SK-N-SH (cell line): ENCODE measurements around the gene LSMEM2. TPM values are rescaled to one million over a fixed set of nuclear protein-coding genes. Genes with fewer than 3 reads are reported as not detected.
"Not testable (repeated sequence)": the region's sequence is repeated elsewhere in the genome, so short reads cannot be mapped to it uniquely, and the experiment has no call there.

ENCODE experiments used
- CTCF ChIA-PET: fragments of 300-600, 350-600 bp; formaldehyde crosslinking; extraction: SDS; loops from one replicate; lab custom pipeline; 2021; lab: Yijun Ruan, JAX
- POLR2A ChIA-PET: fragments of 350-600 bp; sonication (Branson Sonifier 250); formaldehyde crosslinking; extraction: SDS; loops from one replicate; lab custom pipeline; 2020; ENCODE audit warnings: antibody characterized with exemption, inconsistent platforms; lab: Yijun Ruan, JAX
- DNase-seq: peaks from one replicate; pipeline ENCODE4 v3.0.0; 2012
- H2AFZ ChIP-seq: fragments of 200-600 bp; sonication (generic); 2 replicates; pipeline ENCODE4 v1.8.1; 2016; ENCODE audit warnings: antibody characterized with exemption, mild to moderate bottlenecking, low read depth
- H3F3A ChIP-seq: fragments of 200-600 bp; sonication (generic); replicated peaks from 2 replicates; pipeline ENCODE3; 2016; ENCODE audit warnings: antibody characterized with exemption, mild to moderate bottlenecking; ENCODE audit not compliant: insufficient read depth
- H3K27ac ChIP-seq, 2 experiments: fragments of 200-500 bp in 1 of 2; fragments of 200-600 bp in 1 of 2; sonication (Bioruptor generic) in 1 of 2; sonication (generic), shearing (Covaris generic) in 1 of 2; 2 replicates each; pipeline versions ENCODE4 v1.5.1 to v1.6.1; 2014 to 2016; ENCODE audit warnings: low read depth in 2 of 2, inconsistent platforms in 1 of 2, low read length in 1 of 2, mild to moderate bottlenecking in 1 of 2, mixed read lengths in 1 of 2
- H3K27me3 ChIP-seq: fragments of 200-600 bp; sonication (generic), shearing (Covaris generic); 2 replicates; pipeline ENCODE4 v1.6.1; 2016; ENCODE audit warnings: mixed run types; ENCODE audit not compliant: insufficient read depth
- H3K36me3 ChIP-seq, 2 experiments: fragments of 200-500 bp in 1 of 2; fragments of 200-600 bp in 1 of 2; sonication (Bioruptor generic) in 1 of 2; sonication (generic) in 1 of 2; replicated peaks in 1 of 2; 2 replicates each; pipeline versions ENCODE3 to v1.5.1; 2014 to 2016; ENCODE audit warnings: low read length in 1 of 2, mild to moderate bottlenecking in 1 of 2; ENCODE audit not compliant: insufficient read depth in 2 of 2, control insufficient read depth in 1 of 2
- H3K4me1 ChIP-seq, 2 experiments: fragments of 200-500 bp in 1 of 2; fragments of 200-600 bp in 1 of 2; sonication (Bioruptor generic) in 1 of 2; sonication (generic), shearing (Covaris generic) in 1 of 2; 2 replicates each; pipeline versions ENCODE4 v1.5.1 to v1.6.1; 2014 to 2016; ENCODE audit warnings: low read depth in 1 of 2, low read length in 1 of 2, mixed run types in 1 of 2; ENCODE audit not compliant: insufficient read depth in 2 of 2, control insufficient read depth in 1 of 2
- H3K4me2 ChIP-seq: fragments of 200-600 bp; sonication (generic), shearing (Covaris generic); 2 replicates; pipeline ENCODE4 v1.6.1; 2017; ENCODE audit warnings: mixed run types
- H3K4me3 ChIP-seq, 2 experiments: fragments of 200-500 bp in 1 of 2; fragments of 200-600 bp in 1 of 2; sonication (Bioruptor generic) in 1 of 2; sonication (generic), shearing (Covaris generic) in 1 of 2; 2 replicates each; pipeline versions ENCODE4 v1.5.1 to v1.8.1; 2014 to 2016; ENCODE audit warnings: low read depth in 2 of 2, inconsistent platforms in 1 of 2, low read length in 1 of 2, mild to moderate bottlenecking in 1 of 2, mixed read lengths in 1 of 2, moderate library complexity in 1 of 2
- H3K79me2 ChIP-seq: fragments of 200-600 bp; sonication (generic); 2 replicates; pipeline ENCODE4 v1.8.1; 2017; ENCODE audit warnings: mild to moderate bottlenecking; ENCODE audit not compliant: insufficient read depth
- H3K9ac ChIP-seq: fragments of 200-600 bp; sonication (generic); 2 replicates; pipeline ENCODE4 v1.6.1; 2017; ENCODE audit warnings: mixed run types
- H3K9me2 ChIP-seq: fragments of 200-600 bp; sonication (generic); 2 replicates; pipeline ENCODE4 v1.6.1; 2017; ENCODE audit warnings: mixed run types
- H3K9me3 ChIP-seq: fragments of 200-600 bp; sonication (generic); 2 replicates; pipeline ENCODE4 v1.6.1; 2017; ENCODE audit warnings: mixed run types, mild to moderate bottlenecking, moderate library complexity
- H4K20me1 ChIP-seq: fragments of 200-600 bp; sonication (generic); 2 replicates; pipeline ENCODE4 v1.6.1; 2017; ENCODE audit warnings: mild to moderate bottlenecking, mixed run types; ENCODE audit not compliant: insufficient read depth
- CTCF ChIP-seq: fragments of 200-600 bp; sonication (generic); IDR thresholded peaks from 2 replicates; pipeline ENCODE4 v1.6.1; 2017; ENCODE audit warnings: antibody characterized with exemption, mild to moderate bottlenecking, moderate library complexity
- EP300 ChIP-seq, 2 experiments: IDR thresholded peaks; 2 replicates each; pipeline versions ENCODE4 v1.4.0 to v1.6.1; 2012; ENCODE audit warnings: borderline replicate concordance in 1 of 2, low read depth in 1 of 2, low read length in 1 of 2
- EZH2phosphoT487 ChIP-seq: fragments of 200-600 bp; sonication (generic); IDR thresholded peaks from 2 replicates; pipeline ENCODE4 v1.6.1; 2017; ENCODE audit warnings: low read depth, mixed run types, mild to moderate bottlenecking, antibody characterized with exemption, moderate library complexity, borderline replicate concordance
- FOXJ3 ChIP-seq: sonication (generic); formaldehyde crosslinking; IDR thresholded peaks from 2 replicates; pipeline ENCODE4 v1.5.1; 2020; ENCODE audit warnings: mild to moderate bottlenecking, missing genetic modification reagents
- FOXM1 ChIP-seq: IDR thresholded peaks from 2 replicates; pipeline ENCODE4 v1.4.0; 2012; ENCODE audit warnings: low read depth, mild to moderate bottlenecking
- GABPA ChIP-seq: IDR thresholded peaks from 2 replicates; pipeline ENCODE4 v1.4.0; 2012; ENCODE audit warnings: low read depth, mild to moderate bottlenecking
- GATA2 ChIP-seq: sonication (generic); formaldehyde crosslinking; IDR thresholded peaks from 2 replicates; pipeline ENCODE4 v1.5.0; 2020; ENCODE audit warnings: mild to moderate bottlenecking, missing genetic modification reagents
- JUND ChIP-seq: IDR thresholded peaks from 2 replicates; pipeline ENCODE4 v1.4.0; 2012
- MAX ChIP-seq: IDR thresholded peaks from 2 replicates; pipeline ENCODE4 v1.4.0; 2012; ENCODE audit warnings: low read depth
- MEF2A ChIP-seq: IDR thresholded peaks from 2 replicates; pipeline ENCODE4 v1.4.0; 2012; ENCODE audit warnings: low read depth, borderline replicate concordance
- MXI1 ChIP-seq: IDR thresholded peaks from 2 replicates; pipeline ENCODE4 v1.6.1; 2012; ENCODE audit warnings: mild to moderate bottlenecking, low read depth, low read length, improper control_type of control experiment
- NFIC ChIP-seq: IDR thresholded peaks from 2 replicates; pipeline ENCODE4 v1.4.0; 2012; ENCODE audit warnings: borderline replicate concordance
- POLR2AphosphoS5 ChIP-seq: IDR thresholded peaks from 2 replicates; pipeline ENCODE4 v1.6.1; 2012; ENCODE audit warnings: low read depth, low read length
- RFX5 ChIP-seq: IDR thresholded peaks from 2 replicates; pipeline ENCODE4 v1.6.1; 2012; ENCODE audit warnings: mild to moderate bottlenecking, improper control_type of control experiment, low read length
- SMC3 ChIP-seq: IDR thresholded peaks from 2 replicates; pipeline ENCODE4 v1.6.1; 2012; ENCODE audit warnings: low read depth, low read length, improper control_type of control experiment
- TAF1 ChIP-seq: IDR thresholded peaks from 2 replicates; pipeline ENCODE4 v1.6.1; 2012; ENCODE audit warnings: low read depth, mild to moderate bottlenecking, low read length, moderate library complexity, borderline replicate concordance
- TCF12 ChIP-seq: IDR thresholded peaks from 2 replicates; pipeline ENCODE4 v1.4.0; 2012
- TEAD4 ChIP-seq: IDR thresholded peaks from 2 replicates; pipeline ENCODE4 v1.4.0; 2012; ENCODE audit warnings: mild to moderate bottlenecking, borderline replicate concordance; ENCODE audit not compliant: insufficient read depth
- USF1 ChIP-seq: IDR thresholded peaks from 2 replicates; pipeline ENCODE4 v1.4.0; 2012; ENCODE audit warnings: low read depth, borderline replicate concordance
- WGBS: methylation state at CpG from one replicate; pipeline ENCODE4 v1.1.6; 2017; ENCODE audit warnings: low lambda C conversion rate; 5-methylcytosine and 5-hydroxymethylcytosine counted together
- polyA plus RNA-seq, 3 experiments: library from polyadenylated mRNA; depleted of rRNA; stranded (reverse); fragments of >200 nt; gene quantifications; 2 replicates each; pipeline ENCODE4 v1.2.3, GENCODE V29; 2012

Gene LSMEM2
- polyA plus RNA-seq, 1 of the 3 experiments (the other 2 are of a cell fraction): 0.03 TPM

- Histone ChIP-seq H2AFZ (no peak overlapping the region), H3K4me1 (peaks cover 32 to 48% of the 10 kb centered on the region in 2 experiments; a peak in 3 of 4 replicates)
Observed at GRCh38 chr3:50242851-50243542, 35.9 kb upstream of the LSMEM2 start.

GRCh38 chr3:50243543-50243895, 35.4 kb upstream of the LSMEM2 start:
- no peak for DNase-seq
- H2AFZ ChIP-seq: no peak overlapping the region
- H3F3A ChIP-seq: peaks cover 43% of the 10 kb centered on the region
- H3K4me1 ChIP-seq: peaks cover 37 to 46% of the 10 kb centered on the region in 2 experiments; a peak in 3 of 4 replicates
- H3K4me2 ChIP-seq: no peak overlapping the region
- no peaks in the 10 kb centered on the region for H3K27me3 ChIP-seq
- H3K9me3 ChIP-seq: no peaks in the 10 kb centered on the region
- TF ChIP-seq FOXJ3 (no peak), POLR2AphosphoS5 (no peak), JUND (no peak), TAF1 (no peak), TEAD4 (no peak), USF1 (no peak), FOXM1 (no peak), GABPA (no peak), EP300 (IDR thresholded peaks at IDR 0.05; ENCODE audit: borderline replicate concordance in 1 of 2, low read depth in 1 of 2, low read length in 1 of 2) (no peak)
- TF ChIP-seq, all 33 proteins: peak for 0
- H3K9me2 ChIP-seq: no peaks in the 10 kb centered on the region
- POLR2A ChIA-PET: interaction anchor here (1.8 kb wide), 1 partner anchor 16 kb away, joined by 4 read pairs; no protein-coding TSS in a partner anchor
- H3K27ac ChIP-seq: peak overlapping the region in 1 of 2 experiments; percentile 17; a peak in 2 of 4 replicates
- H3K4me3 ChIP-seq: no peak overlapping the region
- peaks cover 91% of the 10 kb centered on the region for H4K20me1 ChIP-seq
- H3K9ac ChIP-seq: no peak overlapping the region
- H3K36me3 ChIP-seq: peaks cover 0 to 20% of the 10 kb centered on the region in 2 experiments
- peaks cover 100% of the 10 kb centered on the region for H3K79me2 ChIP-seq
- WGBS: 93% methylated on average over 4 of the region's 4 CpGs
- CTCF ChIA-PET: interaction anchor here (0.7 to 61.6 kb wide), 9 partner anchors 10 to 122 kb away, joined by 3 to 1375 read pairs (median 4); partner anchors contain the start of genes GNAI2, GNAT1 and IFRD2

More at GRCh38 chr3:50242851-50243542, 35.9 kb upstream of the LSMEM2 start:
- no peak overlapping the region for H3K9ac ChIP-seq
- peaks cover 0 to 20% of the 10 kb centered on the region in 2 experiments for H3K36me3 ChIP-seq
- H3K79me2 ChIP-seq: peaks cover 100% of the 10 kb centered on the region
- CTCF ChIA-PET: interaction anchor here (1.1 to 61.6 kb wide), 7 partner anchors 10 to 120 kb away, joined by 3 to 1375 read pairs (median 8); partner anchors contain the start of genes GNAI2 and GNAT1
- H3K27ac ChIP-seq: peak overlapping the region in 1 of 2 experiments; percentile 17; a peak in 2 of 4 replicates
- H3K27me3 ChIP-seq: no peaks in the 10 kb centered on the region
- 82% methylated on average over 10 of the region's 14 CpGs for WGBS
- no peaks in the 10 kb centered on the region for H3K9me2 ChIP-seq
- H3K9me3 ChIP-seq: no peaks in the 10 kb centered on the region
- DNase-seq: no peak
- TF ChIP-seq TCF12: no peak
- no peak for TF ChIP-seq MAX
- TF ChIP-seq EZH2phosphoT487: no peak
- no peak for TF ChIP-seq POLR2AphosphoS5
- TF ChIP-seq RFX5: no peak
- no peak for TF ChIP-seq FOXM1
- TF ChIP-seq TEAD4: no peak
- no peak for TF ChIP-seq JUND
- TF ChIP-seq MXI1: no peak
- no peak for TF ChIP-seq NFIC
- no peak for TF ChIP-seq CTCF
- no peak for TF ChIP-seq GATA2 (CRISPR knock-in tag)
- TF ChIP-seq EP300 (IDR thresholded peaks at IDR 0.05; ENCODE audit: borderline replicate concordance in 1 of 2, low read depth in 1 of 2, low read length in 1 of 2): no peak
- TF ChIP-seq TAF1: no peak
- no peak for TF ChIP-seq MEF2A
- no peak for TF ChIP-seq SMC3
- H3K4me2 ChIP-seq: no peak overlapping the region
- H4K20me1 ChIP-seq: peaks cover 90% of the 10 kb centered on the region
- H3K4me3 ChIP-seq: no peak overlapping the region
- H3F3A ChIP-seq: peaks cover 43% of the 10 kb centered on the region
- POLR2A ChIA-PET: interaction anchor here (1.8 kb wide), 1 partner anchor 16 kb away, joined by 4 read pairs; no protein-coding TSS in a partner anchor

- DNase-seq, H2AFZ ChIP-seq, H3K9ac ChIP-seq, H3K9me3 ChIP-seq, H3K27me3 ChIP-seq, H3K4me2 ChIP-seq, POLR2A ChIA-PET, H3K4me3 ChIP-seq, H3K9me2 ChIP-seq: not testable (repeated sequence)
- CTCF ChIA-PET: interaction anchor here (0.7 to 61.6 kb wide), 7 partner anchors 13 to 78 kb away, joined by 3 to 1375 read pairs (median 3); partner anchors contain the start of genes GNAI2 and GNAT1
- Histone ChIP-seq H3K36me3 (peaks cover 0 to 12% of the 10 kb centered on the region in 2 experiments), H3F3A (peaks cover 43% of the 10 kb centered on the region), H3K27ac (peak overlapping the region in 1 of 2 experiments; percentile 72; a peak in 3 of 4 replicates), H4K20me1 (peaks cover 91% of the 10 kb centered on the region), H3K4me1 (peaks cover 35 to 36% of the 10 kb centered on the region in 2 experiments; a peak in 3 of 4 replicates), H3K79me2 (peaks cover 100% of the 10 kb centered on the region)
- WGBS: 91% methylated on average over 5 of the region's 6 CpGs
Observed at GRCh38 chr3:50244813-50245212, 34.1 kb upstream of the LSMEM2 start.
